Keratinocyte (primary cell): ENCODE measurements around the gene ATL1. TPM values are rescaled to one million over a fixed set of nuclear protein-coding genes. Genes with fewer than 3 reads are reported as not detected.

ENCODE experiments used
- DNase-seq: peaks from one replicate; pipeline ENCODE4 v3.0.0-alpha.2; 2011; ENCODE audit warnings: low read depth, missing footprints, low spot score
- FAIRE-seq: peaks from 2 replicates; lab custom pipeline; 2011; peaks lifted over from hg19 to GRCh38; lab: Jason Lieb, UNC
- H2AFZ ChIP-seq: 2 replicates; pipeline ENCODE4 v1.6.0; 2012; ENCODE audit warnings: low read length, control low read depth, inconsistent platforms; ENCODE audit not compliant: control insufficient read depth
- H3K27ac ChIP-seq: 2 replicates; pipeline ENCODE4 v1.5.1; 2011; ENCODE audit warnings: low read length; ENCODE audit not compliant: control insufficient read depth, insufficient read depth
- H3K27me3 ChIP-seq: 3 replicates; pipeline ENCODE4 v1.6.0; 2011; ENCODE audit warnings: low read length; ENCODE audit not compliant: control insufficient read depth, insufficient read depth; ENCODE audit errors: extremely low read depth
- H3K36me3 ChIP-seq, 2 experiments: 2 replicates in 1 of 2; 3 replicates in 1 of 2; pipeline ENCODE4 v1.5.1; 2011; ENCODE audit warnings: low read length in 2 of 2, mild to moderate bottlenecking in 1 of 2; ENCODE audit not compliant: control insufficient read depth in 2 of 2, insufficient read depth in 2 of 2; ENCODE audit errors: extremely low read depth in 1 of 2
- H3K4me1 ChIP-seq: 3 replicates; pipeline ENCODE4 v1.5.1; 2011; ENCODE audit warnings: low read length; ENCODE audit not compliant: control insufficient read depth, insufficient read depth; ENCODE audit errors: extremely low read depth
- H3K4me2 ChIP-seq: 3 replicates; pipeline ENCODE4 v1.6.0; 2011; ENCODE audit warnings: low read depth, low read length; ENCODE audit not compliant: control insufficient read depth, insufficient read depth; ENCODE audit errors: extremely low read depth
- H3K4me3 ChIP-seq, 3 experiments: fragments of 200-600 bp in 1 of 3; sonication (generic) in 1 of 3; 2 replicates in 2 of 3; 3 replicates in 1 of 3; pipeline ENCODE4 v1.5.1; 2011 to 2016; ENCODE audit warnings: low read length in 3 of 3, mild to moderate bottlenecking in 3 of 3, control low read depth in 2 of 3, inconsistent platforms in 1 of 3, low read depth in 1 of 3, mixed read lengths in 1 of 3, mixed run types in 1 of 3, moderate library complexity in 1 of 3; ENCODE audit not compliant: control insufficient read depth in 2 of 3, insufficient read depth in 2 of 3; ENCODE audit errors: extremely low read depth in 1 of 3
- H3K79me2 ChIP-seq: 2 replicates; pipeline ENCODE4 v1.6.0; 2012; ENCODE audit warnings: low read length; ENCODE audit not compliant: control insufficient read depth, insufficient read depth
- H3K9ac ChIP-seq: 3 replicates; pipeline ENCODE4 v1.6.0; 2011; ENCODE audit warnings: low read length; ENCODE audit not compliant: control insufficient read depth, insufficient read depth; ENCODE audit errors: extremely low read depth
- H3K9me1 ChIP-seq: 3 replicates; pipeline ENCODE4 v1.6.0; 2011; ENCODE audit warnings: low read length; ENCODE audit not compliant: control insufficient read depth, insufficient read depth; ENCODE audit errors: extremely low read depth
- H3K9me3 ChIP-seq: 2 replicates; pipeline ENCODE4 v1.5.1; 2012; ENCODE audit warnings: low read depth, low read length; ENCODE audit not compliant: control insufficient read depth
- H4K20me1 ChIP-seq: 3 replicates; pipeline ENCODE4 v1.6.0; 2011; ENCODE audit warnings: low read length; ENCODE audit not compliant: control insufficient read depth, insufficient read depth; ENCODE audit errors: extremely low read depth
- CTCF ChIP-seq, 3 experiments: IDR thresholded peaks in 1 of 3; conservative IDR thresholded peaks in 1 of 3; optimal IDR thresholded peaks in 1 of 3; 2 replicates in 2 of 3; 3 replicates in 1 of 3; pipeline versions ENCODE3 to v1.5.1; 2011; ENCODE audit warnings: low read length in 3 of 3, mild to moderate bottlenecking in 3 of 3, moderate library complexity in 2 of 3, control low read depth in 1 of 3, inconsistent platforms in 1 of 3; ENCODE audit not compliant: insufficient read depth in 2 of 3; ENCODE audit errors: extremely low read depth in 1 of 3
- EZH2 ChIP-seq: IDR thresholded peaks from one replicate; pipeline ENCODE4 v1.6.1; 2012; ENCODE audit warnings: inconsistent platforms, mild to moderate bottlenecking, low read length, moderate library complexity
- dilution Hi-C: fragments of 300-500 bp; cut with MboI; formaldehyde crosslinking; loops from one replicate; pipeline ENCODE4 v1.7.0; 2020; ENCODE audit warnings: low sequenced_read_pairs; ENCODE audit not compliant: extremely low pct_ligation_motif_present
- polyA plus RNA-seq, 5 experiments: library from polyadenylated mRNA; depleted of rRNA in 3 of 5; stranded (reverse) in 3 of 5; stranded (forward) in 1 of 5; unstranded in 1 of 5; fragments of >200 nt; gene quantifications; 1 replicate in 1 of 5; 2 replicates in 3 of 5; 3 replicates in 1 of 5; pipeline versions ENCODE4 v1.2.1 to v1.2.3, GENCODE V29; 2011 to 2012; ENCODE audit warnings: missing spikeins in 2 of 5, low read depth in 1 of 5, low replicate concordance in 1 of 5

Gene ATL1
- polyA plus RNA-seq, 1 donor (not counting 4 experiments of a cell fraction or from before 2014, with no cell fraction given) = 3.6 TPM

DNA sequence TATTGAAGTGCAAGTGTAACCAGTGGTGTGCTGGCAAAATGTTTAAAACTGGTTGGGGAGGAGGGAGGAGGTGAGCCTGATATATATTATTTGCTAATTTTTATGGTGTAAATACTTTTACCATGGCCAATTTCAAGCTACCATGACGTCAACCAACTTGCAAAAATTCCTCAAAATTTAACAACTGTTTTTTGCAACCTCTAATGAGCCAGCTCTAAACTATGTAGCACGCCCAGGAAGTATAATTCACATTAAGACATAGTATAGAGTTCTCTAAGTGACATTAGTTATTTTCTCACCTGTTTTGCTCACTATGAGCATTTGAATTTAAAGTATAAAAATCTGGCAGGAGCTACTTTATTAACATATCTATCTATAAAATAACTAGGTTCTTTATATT lies 41.4 kb downstream of the ATL1 start:
- FAIRE-seq = peak; percentile 51
- Histone ChIP-seq H3K79me2 (no peaks in the 10 kb centered on the region), H3K27me3 (no peaks in the 10 kb centered on the region), H2AFZ (no peak overlapping the region), H3K27ac (peak overlapping the region; percentile 54), H3K9me3 (no peaks in the 10 kb centered on the region), H3K9ac (no peak overlapping the region), H4K20me1 (no peaks in the 10 kb centered on the region), H3K9me1 (no peaks in the 10 kb centered on the region), H3K36me3 (no peaks in the 10 kb centered on the region), H3K4me1 (peaks cover 26% of the 10 kb centered on the region), H3K4me3 (peak overlapping the region in 1 of 3 experiments; percentile 2), H3K4me2 (peak overlapping the region; percentile 63)
- dilution Hi-C loops = no loop called here
- peak; percentile 15 for DNase-seq
- TF ChIP-seq CTCF (optimal IDR thresholded peaks at IDR 0.05 in 1 of 3, IDR thresholded peaks at IDR 0.05 in 1 of 3, conservative IDR thresholded peaks at IDR 0.05 in 1 of 3; ENCODE audit: extremely low read depth in 1 of 3, insufficient read depth in 2 of 3, low read length in 3 of 3) (no peak), EZH2 (no peak)

- Histone ChIP-seq H3K9me1 (no peaks in the 10 kb centered on the region), H3K36me3 (no peaks in the 10 kb centered on the region), H3K4me1 (peaks cover 26% of the 10 kb centered on the region), H3K9ac (no peak overlapping the region), H3K4me3 (no peak overlapping the region), H3K27ac (peak overlapping the region; percentile 13), H3K4me2 (peak overlapping the region; percentile 63), H3K9me3 (no peaks in the 10 kb centered on the region), H3K27me3 (no peaks in the 10 kb centered on the region), H3K79me2 (no peaks in the 10 kb centered on the region), H2AFZ (no peak overlapping the region), H4K20me1 (no peaks in the 10 kb centered on the region)
- dilution Hi-C loops = no loop called here
- TF ChIP-seq CTCF (optimal IDR thresholded peaks at IDR 0.05 in 1 of 3, IDR thresholded peaks at IDR 0.05 in 1 of 3, conservative IDR thresholded peaks at IDR 0.05 in 1 of 3; ENCODE audit: extremely low read depth in 1 of 3, insufficient read depth in 2 of 3, low read length in 3 of 3) (no peak), EZH2 (no peak)
- FAIRE-seq (peak; percentile 75), DNase-seq (no peak)
Observed at GRCh38 chr14:50602035-50602434, 42.1 kb downstream of the ATL1 start.
